Right ventricle myocardium inferior (tissue), 1 donor: Measurements from ENCODE around the gene CCL24. TPM values are rescaled to one million over a fixed set of nuclear protein-coding genes. Genes with fewer than 3 reads are reported as not detected.
A peak's percentile ranks its signal among the peaks of the same experiment; 100 is the strongest.
"Not testable (repeated sequence)": the region's sequence is repeated elsewhere in the genome, so short reads cannot be mapped to it uniquely, and the experiment has no call there.

ENCODE experiments used
- ATAC-seq: fragments of 200-7000 bp; cut with Tn5 transposase; one replicate; pipeline ENCODE4 v1.9.1; 2020; ENCODE audit warnings: mild to moderate bottlenecking, moderate library complexity
- DNase-seq: peaks from one replicate; pipeline ENCODE4 v3.0.0; 2021; ENCODE audit errors: missing footprints
- intact Hi-C: fragments of 100-400 bp; cut with DNase I; formaldehyde crosslinking; loops from one replicate; pipeline ENCODE4 v1.11.0; 2022
- total RNA-seq: library from RNA; stranded (reverse); fragmentation: NEBNext Ultra II Directional; extraction: Animal tissue kit (Norgen Biotek cat#: 25700); gene quantifications from one replicate; pipeline ENCODE4 v1.2.1, GENCODE V29; 2021
- donor health status: DM: no; HTN: yes; CAD: no; lungs with severe emphysema.

The CCL24 gene
- total RNA-seq, 1 donor from 2014 or later, result not detected

GRCh38 chr7:75795831-75796285, 17.7 kb downstream of the CCL24 start:
- ATAC-seq (peak; percentile 64), DNase-seq (peak; percentile 82)
- intact Hi-C loops, result no loop called here

- intact Hi-C loops, result no loop called here
- ATAC-seq (no peak), DNase-seq (no peak)
Measured at GRCh38 chr7:75793676-75794075, 19.9 kb downstream of the CCL24 start.

GRCh38 chr7:75792567-75792966, 21.0 kb downstream of the CCL24 start:
- ATAC-seq, intact Hi-C loops, DNase-seq: not testable (repeated sequence)

GRCh38 chr7:75789361-75789924, 24.2 kb downstream of the CCL24 start:
- peak; percentile 58 for ATAC-seq
- DNase-seq, result no peak
- intact Hi-C loops, result no loop called here

GRCh38 chr7:75788154-75788847, 25.3 kb downstream of the CCL24 start:
- DNase-seq, ATAC-seq, intact Hi-C loops: not testable (repeated sequence)

GRCh38 chr7:75783058-75783457, 30.5 kb downstream of the CCL24 start:
- ATAC-seq, DNase-seq, intact Hi-C loops: not testable (repeated sequence)

- intact Hi-C loops, DNase-seq, ATAC-seq: not testable (repeated sequence)
Measured at GRCh38 chr7:75780647-75781273, 32.8 kb downstream of the CCL24 start.

- DNase-seq, ATAC-seq: not testable (repeated sequence)
Measured at GRCh38 chr7:75779516-75779915, 34.1 kb downstream of the CCL24 start.

GRCh38 chr7:75779035-75779434, 34.6 kb downstream of the CCL24 start:
- intact Hi-C loops, DNase-seq, ATAC-seq: not testable (repeated sequence)

More at GRCh38 chr7:75779516-75779915, 34.1 kb downstream of the CCL24 start:
- intact Hi-C loops, result not testable (repeated sequence)

- no peak for ATAC-seq
- DNase-seq, result no peak
- intact Hi-C loops, result no loop called here
Measured at GRCh38 chr7:75776295-75776971, 37.2 kb downstream of the CCL24 start.

GRCh38 chr7:75773958-75774357, 39.6 kb downstream of the CCL24 start:
- ATAC-seq, intact Hi-C loops, DNase-seq: not testable (repeated sequence)

GRCh38 chr7:75772081-75773077, 41.2 kb downstream of the CCL24 start, which contains the start of gene CCL26:
Gene CCL26, minus strand, starts transcription at chr7:75772211. Its CDS starts 35 bp downstream, at chr7:75772176.
- intact Hi-C loops, result no loop called here
- peak; percentile 74 for ATAC-seq
- no peak for DNase-seq

- ATAC-seq (no peak), DNase-seq (no peak)
- intact Hi-C loops, result no loop called here
Measured at GRCh38 chr7:75771224-75771623, 42.4 kb downstream of the CCL24 start.

- ATAC-seq (peak; percentile 79), DNase-seq (no peak)
- intact Hi-C loops, result loop anchor here (10.0 kb wide), 1 partner anchor 118 kb away; no protein-coding TSS in a partner anchor
Measured at GRCh38 chr7:75762350-75762917, 51.2 kb downstream of the CCL24 start.

GRCh38 chr7:75761801-75762200, 51.8 kb downstream of the CCL24 start:
- intact Hi-C loops, result loop anchor here (10.0 kb wide), 1 partner anchor 117 kb away; no protein-coding TSS in a partner anchor
- not testable (repeated sequence) for DNase-seq, ATAC-seq
